IPS-11a (cell line): ENCODE data around the gene EIF5A2.
"Not testable (repeated sequence)": the region's sequence is repeated elsewhere in the genome, so short reads cannot be mapped to it uniquely, and the experiment has no call there.

Experiments
- H3K4me3 ChIP-seq: one replicate; pipeline ENCODE4 v1.5.1; 2013; ENCODE audit warnings: low read depth, low read length, control low read depth

EIF5A2 gene

GRCh38 chr3:170897199-170897598 lies 11.2 kb downstream of the EIF5A2 start:
- H3K4me3 ChIP-seq: not testable (repeated sequence)

- H3K4me3 ChIP-seq: no peak overlapping the region
These were observed 11.7 kb downstream of the EIF5A2 start for GRCh38 chr3:170896781-170897180.

- not testable (repeated sequence) for H3K4me3 ChIP-seq
These were observed 12.1 kb downstream of the EIF5A2 start for GRCh38 chr3:170896333-170896732.

- H3K4me3 ChIP-seq: no peak overlapping the region
These were observed 14.5 kb downstream of the EIF5A2 start for GRCh38 chr3:170893895-170894294.

GRCh38 chr3:170889630-170890029 lies 18.8 kb downstream of the EIF5A2 start:
- H3K4me3 ChIP-seq: no peak overlapping the region

GRCh38 chr3:170889132-170889531 lies 19.3 kb downstream of the EIF5A2 start:
- no peak overlapping the region for H3K4me3 ChIP-seq

- H3K4me3 ChIP-seq: not testable (repeated sequence)
These were observed 24.1 kb downstream of the EIF5A2 start for GRCh38 chr3:170884109-170884930.

- H3K4me3 ChIP-seq: not testable (repeated sequence)
These were observed 29.7 kb downstream of the EIF5A2 start for GRCh38 chr3:170878688-170879087.

- not testable (repeated sequence) for H3K4me3 ChIP-seq
These were observed 31.1 kb downstream of the EIF5A2 start for GRCh38 chr3:170877311-170877710.

- H3K4me3 ChIP-seq: no peak overlapping the region
These were observed 31.9 kb downstream of the EIF5A2 start for GRCh38 chr3:170876537-170876936.

- peak within 1 kb of the TSS; percentile 97 for H3K4me3 ChIP-seq
These were observed 38.5 kb downstream of the EIF5A2 start, which contains the start of gene RPL22L1 for GRCh38 chr3:170869645-170870593. RPL22L1 (minus strand) TSS chr3:170870195; CDS start chr3:170870167, 28 bp downstream.

- peak overlapping the region; percentile 97 for H3K4me3 ChIP-seq
These were observed 39.2 kb downstream of the EIF5A2 start for GRCh38 chr3:170869239-170869590.

- peak overlapping the region; percentile 97 for H3K4me3 ChIP-seq
These were observed 39.7 kb downstream of the EIF5A2 start for GRCh38 chr3:170868577-170869238.

GRCh38 chr3:170867143-170867937 lies 41.1 kb downstream of the EIF5A2 start:
- H3K4me3 ChIP-seq: no peak overlapping the region

- H3K4me3 ChIP-seq: no peak overlapping the region
These were observed 41.9 kb downstream of the EIF5A2 start for GRCh38 chr3:170866499-170866898.

GRCh38 chr3:170865209-170866094 lies 43.0 kb downstream of the EIF5A2 start:
- H3K4me3 ChIP-seq: no peak overlapping the region

GRCh38 chr3:170864525-170865208 lies 43.8 kb downstream of the EIF5A2 start:
- H3K4me3 ChIP-seq: no peak overlapping the region

- no peak overlapping the region for H3K4me3 ChIP-seq
These were observed 44.6 kb downstream of the EIF5A2 start for GRCh38 chr3:170863816-170864215.
